Heart left ventricle (tissue), 16 donors: ENCODE data around the gene FRMPD4. TPM values are rescaled to one million over a fixed set of nuclear protein-coding genes. Genes with fewer than 3 reads are reported as not detected.

Experiments used
- ATAC-seq, 4 donors: fragments of 200-7000 bp; cut with Tn5 transposase; one replicate each; pipeline ENCODE4 v1.9.1; 2020 to 2022; ENCODE audit warnings: moderate library complexity in 4 of 4, mild to moderate bottlenecking in 3 of 4, moderate number of reproducible peaks in 1 of 4
- DNase-seq, 5 donors: peaks; one replicate each; pipeline ENCODE4 v3.0.0-alpha.2; 2020
- H3K27ac ChIP-seq, 12 donors: fragments of 200-600 bp; sonication (generic) in 4 of 12; one replicate each; pipeline versions ENCODE4 v1.5.0 to v1.8.0; 2016 to 2022; ENCODE audit warnings: mild to moderate bottlenecking in 2 of 12
- H3K27me3 ChIP-seq, 9 donors: fragments of 200-600 bp; sonication (generic) in 2 of 9; one replicate each; pipeline versions ENCODE4 v1.5.1 to v1.8.0; 2016 to 2022; ENCODE audit warnings: mild to moderate bottlenecking in 3 of 9
- H3K36me3 ChIP-seq, 9 donors: fragments of 200-600 bp; sonication (generic) in 2 of 9; one replicate each; pipeline versions ENCODE4 v1.5.0 to v1.8.0; 2018 to 2022; ENCODE audit warnings: mild to moderate bottlenecking in 2 of 9
- H3K4me1 ChIP-seq, 12 donors: fragments of 200-600 bp; sonication (generic) in 4 of 12; one replicate each; pipeline versions ENCODE4 v1.5.0 to v1.8.0; 2016 to 2022; ENCODE audit warnings: mild to moderate bottlenecking in 3 of 12
- H3K4me3 ChIP-seq, 12 donors: fragments of 200-600 bp; sonication (generic) in 4 of 12; one replicate each; pipeline versions ENCODE4 v1.5.0 to v1.8.0; 2017 to 2022; ENCODE audit warnings: mild to moderate bottlenecking in 9 of 12, moderate library complexity in 4 of 12
- H3K9me3 ChIP-seq, 12 donors: fragments of 200-600 bp; sonication (generic) in 4 of 12; one replicate each; pipeline versions ENCODE4 v1.5.0 to v1.8.0; 2016 to 2022; ENCODE audit warnings: mild to moderate bottlenecking in 1 of 12
- POLR2A ChIP-seq, 2 donors: fragments of 450-650 bp; IDR thresholded peaks; one replicate each; pipeline ENCODE4 v1.6.1; 2017; ENCODE audit warnings: antibody characterized with exemption in 2 of 2, mild to moderate bottlenecking in 2 of 2, moderate library complexity in 2 of 2
- WGBS, 4 donors: extraction: QIAGEN DNeasy Blood & Tissue Kit in 2 of 4; methylation state at CpG; one replicate each; pipeline versions ENCODE4 v1.1.5 to v1.1.7; 2013 to 2018; 5-methylcytosine and 5-hydroxymethylcytosine counted together
- intact Hi-C, 10 donors: fragments of 100-400 bp; cut with DNase I; formaldehyde crosslinking; loops; one replicate each; pipeline versions ENCODE4 v1.11.1 to v1.14.2; 2022
- polyA plus RNA-seq, 2 donors: library from polyadenylated mRNA; stranded (reverse); fragments of 200-250 nt; gene quantifications; one replicate each; pipeline ENCODE4 v1.2.3, GENCODE V29; 2013
- total RNA-seq, 9 donors: library from RNA; depleted of rRNA in 2 of 9; stranded (reverse); fragments of >200 nt in 2 of 9; fragmentation: NEBNext Ultra II Directional in 3 of 9; extraction: Animal tissue kit (Norgen Biotek cat#: 25700) in 3 of 9; gene quantifications; one replicate each; pipeline versions ENCODE4 v1.1.0 to v1.2.4, GENCODE V29; 2016 to 2023
- TF ChIP-seq, protein P1 (sequence below), 12 donors: fragments of 200-600 bp; sonication (generic) in 4 of 12; IDR thresholded peaks; one replicate each; pipeline versions ENCODE4 v1.5.0 to v1.8.0; 2018 to 2022; ENCODE audit warnings: antibody characterized with exemption in 12 of 12, mild to moderate bottlenecking in 5 of 12
- donor health status: ischemic (EF 13 %, LVEDD 7.1; RV severe dilation, severe dysfunction).
- donor health status: healthy with polysubstance abuse.
- donor health status: DM: no; HTN: yes; CAD: no.
- donor health status: DM: no; HTN: no; CAD: no.
- donor health status: ischemic (EF 25% LVEDD 6.9; RV normal size, moderate dysfunction).
- donor health status: ischemic (EF 25% LVEDD 5.7; RV mildly dilated, moderate dysfunction).
- donor health status: healthy.
- donor health status: DM: yes; HTN: yes; CAD: no.
- donor health status: ischemic (EF 35%, LVEDD 5.7; RV mildly dilated, moderate dysfunction).
- donor health status: nonischemic (EF 11% LVEDD 7.7; RV severe dilation, severe dysfunction).
- donor health status: DM: yes; HTN: yes; CAD: no.
- donor health status: PGD.
- donor health status: ischemic (EF 29% LVEDD 5.4; RV normal size, mild dysfunction).
- donor health status: nonischemic (EF 23%, LVEDD 6.1; RV moderate dilation, normal function).

The FRMPD4 gene
- total and polyA plus RNA-seq, 11 donors = 0.07 to 4.2 (median 1.4) TPM

DNA sequence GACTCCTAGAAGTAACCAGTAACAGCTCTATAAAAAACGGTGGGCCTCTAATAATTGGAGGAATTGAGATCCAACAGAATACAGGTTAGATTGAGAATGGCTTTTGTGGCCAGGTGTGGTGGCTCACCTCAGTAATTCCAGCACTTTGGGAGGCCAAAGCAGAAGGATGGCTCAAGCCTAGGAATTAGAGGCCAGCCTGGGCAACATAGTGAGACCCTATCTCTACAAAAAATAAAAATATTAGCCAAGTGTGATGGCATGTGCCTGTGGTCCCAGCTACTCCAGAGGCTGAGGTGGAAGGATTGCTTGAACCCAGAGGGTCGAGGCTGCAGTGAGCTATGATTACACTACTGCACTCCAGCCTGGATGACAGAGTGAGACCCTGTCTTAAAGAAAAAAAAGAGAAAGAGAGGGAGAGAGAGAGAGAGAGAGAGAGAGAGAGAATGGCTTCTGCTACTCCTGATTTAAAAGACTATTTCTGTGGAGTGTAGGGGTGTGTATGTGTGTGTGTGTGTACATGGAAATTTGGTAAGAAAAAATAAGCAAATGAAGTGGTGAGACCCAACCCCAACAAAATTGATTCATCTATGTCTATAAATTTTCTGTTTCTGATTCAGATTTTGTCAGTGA, 89.3 kb downstream of the FRMPD4 start:
- TF ChIP-seq, protein P1, sequence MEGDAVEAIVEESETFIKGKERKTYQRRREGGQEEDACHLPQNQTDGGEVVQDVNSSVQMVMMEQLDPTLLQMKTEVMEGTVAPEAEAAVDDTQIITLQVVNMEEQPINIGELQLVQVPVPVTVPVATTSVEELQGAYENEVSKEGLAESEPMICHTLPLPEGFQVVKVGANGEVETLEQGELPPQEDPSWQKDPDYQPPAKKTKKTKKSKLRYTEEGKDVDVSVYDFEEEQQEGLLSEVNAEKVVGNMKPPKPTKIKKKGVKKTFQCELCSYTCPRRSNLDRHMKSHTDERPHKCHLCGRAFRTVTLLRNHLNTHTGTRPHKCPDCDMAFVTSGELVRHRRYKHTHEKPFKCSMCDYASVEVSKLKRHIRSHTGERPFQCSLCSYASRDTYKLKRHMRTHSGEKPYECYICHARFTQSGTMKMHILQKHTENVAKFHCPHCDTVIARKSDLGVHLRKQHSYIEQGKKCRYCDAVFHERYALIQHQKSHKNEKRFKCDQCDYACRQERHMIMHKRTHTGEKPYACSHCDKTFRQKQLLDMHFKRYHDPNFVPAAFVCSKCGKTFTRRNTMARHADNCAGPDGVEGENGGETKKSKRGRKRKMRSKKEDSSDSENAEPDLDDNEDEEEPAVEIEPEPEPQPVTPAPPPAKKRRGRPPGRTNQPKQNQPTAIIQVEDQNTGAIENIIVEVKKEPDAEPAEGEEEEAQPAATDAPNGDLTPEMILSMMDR (IDR thresholded peaks at IDR 0.05) = no peak
- TF ChIP-seq POLR2A (IDR thresholded peaks at IDR 0.05) = no peak
- Histone ChIP-seq H3K27me3 (no peaks in the 10 kb centered on the region), H3K4me1 (no peaks in the 10 kb centered on the region), H3K36me3 (no peaks in the 10 kb centered on the region), H3K9me3 (no peaks in the 10 kb centered on the region), H3K27ac (no peak overlapping the region), H3K4me3 (no peak overlapping the region)
- no peak for DNase-seq
- intact Hi-C loops = no loop called here
- WGBS, 4 donors = 53 to 70% (median 65%) methylated on average over 2 of the region's 2 CpGs
- no peak for ATAC-seq

DNA sequence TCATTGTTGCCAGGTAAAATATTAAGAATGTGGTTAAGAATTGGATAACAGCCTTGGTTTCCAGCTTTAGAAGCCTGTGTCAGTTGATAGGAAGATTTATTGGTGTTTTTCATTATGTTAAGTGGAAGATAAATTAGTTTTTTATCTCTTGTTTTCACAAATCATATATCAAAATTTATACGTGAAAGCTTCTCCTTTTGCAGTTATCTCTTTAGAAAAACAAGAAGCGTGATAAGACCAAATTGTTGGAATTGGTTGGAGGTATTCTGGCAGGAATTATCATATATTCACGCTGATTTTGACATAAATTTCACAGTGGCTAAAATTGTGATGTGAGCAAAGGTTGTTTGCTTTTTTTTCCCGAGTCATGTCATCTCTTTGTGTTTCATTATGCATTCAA, 90.6 kb downstream of the FRMPD4 start:
- no peak for ATAC-seq
- 54 to 66% (median 59%) methylated on average over 4 of the region's 4 CpGs for WGBS, 4 donors

DNA sequence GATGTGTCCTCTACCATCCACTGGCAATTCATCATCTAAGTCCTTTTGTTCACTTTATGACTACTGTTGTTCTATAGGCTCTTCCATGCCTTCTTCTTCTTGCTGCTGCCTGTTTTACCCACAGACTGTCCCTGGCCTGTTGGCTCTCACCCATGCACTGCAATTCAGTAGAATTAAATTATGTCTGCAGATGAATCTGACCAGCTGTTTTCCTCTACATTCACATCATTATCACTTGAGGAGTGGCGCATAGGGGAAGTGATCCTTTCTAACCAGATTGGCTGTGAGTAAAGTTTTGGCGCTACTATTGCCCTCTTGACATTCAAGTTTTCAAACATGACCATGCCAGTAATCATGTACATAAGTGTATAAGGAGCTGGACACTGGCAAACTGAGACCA, 91.7 kb downstream of the FRMPD4 start:
- TF ChIP-seq, protein P1 (IDR thresholded peaks at IDR 0.05) = no peak
- TF ChIP-seq POLR2A (IDR thresholded peaks at IDR 0.05) = no peak
- H3K4me3 ChIP-seq = no peak overlapping the region
- H3K4me1 ChIP-seq = no peaks in the 10 kb centered on the region
- DNase-seq (no peak), ATAC-seq (no peak)
- H3K27ac ChIP-seq = no peak overlapping the region
- WGBS, 4 donors = 89 to 99% (median 91%) methylated on average over 2 of the region's 2 CpGs
- no peaks in the 10 kb centered on the region for H3K27me3 ChIP-seq
- no peaks in the 10 kb centered on the region for H3K9me3 ChIP-seq
- H3K36me3 ChIP-seq = no peaks in the 10 kb centered on the region
- intact Hi-C loops = no loop called here

More for the DNA sequence above, 90.6 kb downstream of the FRMPD4 start:
- H3K4me1 ChIP-seq = no peaks in the 10 kb centered on the region
- TF ChIP-seq POLR2A (IDR thresholded peaks at IDR 0.05) = no peak
- TF ChIP-seq, protein P1 (IDR thresholded peaks at IDR 0.05) = no peak
- DNase-seq = no peak
- no peaks in the 10 kb centered on the region for H3K9me3 ChIP-seq
- no peak overlapping the region for H3K27ac ChIP-seq
- H3K27me3 ChIP-seq = no peaks in the 10 kb centered on the region
- intact Hi-C loops = no loop called here
- H3K4me3 ChIP-seq = no peak overlapping the region
- no peaks in the 10 kb centered on the region for H3K36me3 ChIP-seq

DNA sequence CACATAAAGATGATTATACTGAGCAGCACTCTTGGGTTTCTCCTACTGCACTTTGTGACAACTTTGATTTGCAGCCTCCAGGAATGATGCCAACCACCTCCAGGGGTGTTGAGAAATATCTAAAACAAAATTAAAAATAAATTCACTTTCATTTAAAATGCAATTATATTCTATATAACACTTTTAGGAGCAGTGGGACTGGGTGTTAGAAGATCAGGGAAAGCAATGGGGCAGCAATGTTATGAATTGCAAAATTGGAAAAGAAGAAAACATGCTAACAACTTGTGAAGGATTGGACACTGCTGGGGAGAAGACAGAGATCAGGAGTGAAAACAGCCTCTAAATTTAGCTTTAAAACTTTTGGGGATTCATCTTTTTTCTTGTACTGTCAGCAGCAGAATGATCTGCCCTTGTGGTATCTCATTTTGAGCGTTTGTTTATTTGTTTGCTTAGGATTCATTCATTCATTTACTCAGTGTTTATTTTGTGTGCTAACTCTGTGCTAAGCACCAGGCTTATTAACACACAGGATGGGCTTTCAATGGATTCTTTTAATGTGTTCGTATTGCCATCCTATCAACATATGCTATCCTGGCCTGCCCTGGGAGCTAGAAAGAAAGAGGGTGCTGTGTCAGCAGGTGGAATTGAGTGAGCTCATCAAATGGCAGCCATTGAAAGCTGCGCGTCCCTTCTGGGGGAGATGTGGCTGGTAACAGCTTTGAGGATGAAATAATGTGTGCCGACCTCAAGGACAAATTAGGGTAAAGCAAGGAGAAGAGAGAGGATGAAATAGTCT, 96.5 kb downstream of the FRMPD4 start:
- ATAC-seq (no peak), DNase-seq (no peak)
- H3K27me3 ChIP-seq = no peaks in the 10 kb centered on the region
- no peaks in the 10 kb centered on the region for H3K4me1 ChIP-seq
- H3K4me3 ChIP-seq = no peak overlapping the region
- H3K9me3 ChIP-seq = no peaks in the 10 kb centered on the region
- intact Hi-C loops = no loop called here
- 71 to 91% (median 77%) methylated on average over 5 of the region's 5 CpGs for WGBS, 4 donors
- H3K36me3 ChIP-seq = no peaks in the 10 kb centered on the region
- no peak overlapping the region for H3K27ac ChIP-seq
- no peak for TF ChIP-seq POLR2A (IDR thresholded peaks at IDR 0.05)
- TF ChIP-seq, protein P1 (IDR thresholded peaks at IDR 0.05) = no peak
